Activated CD8-positive, alpha-beta memory T cell treated with anti-CD3 and anti-CD28 coated beads, Interleukin-2, amount 50 U/mL, for 48 hours (primary cell): ENCODE measurements around the gene CACNB3.
A peak's percentile ranks its signal among the peaks of the same experiment; 100 is the strongest.

Experiments
- DNase-seq: peaks from one replicate; pipeline ENCODE4 v3.0.0-alpha.2; 2020

Gene CACNB3

DNA sequence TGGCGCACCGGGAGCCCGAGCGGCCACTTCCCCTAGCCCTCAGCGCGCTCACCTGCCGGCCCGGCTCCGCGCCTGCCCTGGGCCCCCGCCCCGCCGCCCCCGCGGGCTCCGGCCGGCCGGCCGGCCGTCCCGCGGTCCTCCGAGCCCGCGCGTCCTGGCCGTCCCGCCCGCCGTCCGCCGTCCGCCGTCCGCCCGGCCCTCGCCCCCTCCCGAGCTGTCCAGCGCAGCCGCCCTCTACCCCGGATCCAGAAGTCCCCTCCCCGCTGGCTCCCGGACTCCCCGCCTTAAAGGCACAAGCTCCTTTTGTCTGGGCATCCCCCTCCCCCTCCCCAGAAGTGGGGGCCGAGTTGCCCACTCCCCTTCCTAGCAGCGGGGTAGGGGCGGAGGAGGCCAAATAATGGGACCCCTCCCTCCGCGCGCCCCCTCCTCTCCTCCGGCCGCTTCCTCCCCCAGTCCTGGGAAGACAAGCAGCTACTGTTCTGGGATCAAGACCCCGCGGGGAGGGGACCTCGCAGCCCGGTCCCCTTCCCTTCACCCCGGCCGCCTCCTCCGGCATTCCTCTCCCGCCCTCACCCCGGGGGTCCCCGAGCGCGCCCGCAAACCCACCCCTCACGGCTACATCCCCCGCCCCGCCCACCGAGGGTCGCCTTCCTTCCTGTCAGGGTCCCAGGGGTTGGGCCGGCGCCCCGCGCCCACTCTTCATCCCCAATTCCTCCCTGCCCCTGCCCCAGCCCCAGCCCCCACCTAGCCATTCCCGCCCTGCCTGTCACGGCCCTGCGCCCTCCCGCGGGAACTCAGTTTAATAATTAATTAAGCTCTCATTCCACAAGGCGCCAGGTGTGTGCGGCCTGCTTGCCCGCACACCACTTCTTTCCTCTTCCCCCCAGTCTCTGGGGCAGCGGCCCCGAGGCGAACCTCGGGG lies 29.2 kb upstream of the CACNB3 start, which contains the start of gene ADCY6:
ADCY6 (minus strand) TSS at position 236 of the 922 bp plus-strand sequence. CDS start 5,655 bp downstream, outside the sequence.
- no peak for DNase-seq

- no peak for DNase-seq
Measured at GRCh38 chr12:48789858-48790326, 28.4 kb upstream of the CACNB3 start.

DNA sequence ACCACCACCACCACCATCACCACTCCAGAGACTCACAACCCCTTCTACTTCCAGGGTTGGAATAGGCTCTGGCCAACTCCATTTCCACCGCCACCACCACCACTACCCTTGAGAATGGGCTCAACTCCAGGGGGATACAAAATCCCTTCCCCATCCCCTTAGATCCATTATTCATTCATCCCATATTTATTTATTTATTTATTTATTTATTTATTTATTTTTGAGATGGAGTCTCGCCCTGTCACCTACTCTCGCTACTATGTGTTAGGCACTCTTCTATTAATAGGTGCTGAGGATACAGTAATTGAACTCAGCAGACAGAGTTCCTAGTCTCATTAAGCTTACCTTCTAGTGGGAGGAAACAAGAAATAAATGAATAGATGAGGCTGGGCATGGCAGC lies 24.6 kb upstream of the CACNB3 start:
- no peak for DNase-seq

DNA sequence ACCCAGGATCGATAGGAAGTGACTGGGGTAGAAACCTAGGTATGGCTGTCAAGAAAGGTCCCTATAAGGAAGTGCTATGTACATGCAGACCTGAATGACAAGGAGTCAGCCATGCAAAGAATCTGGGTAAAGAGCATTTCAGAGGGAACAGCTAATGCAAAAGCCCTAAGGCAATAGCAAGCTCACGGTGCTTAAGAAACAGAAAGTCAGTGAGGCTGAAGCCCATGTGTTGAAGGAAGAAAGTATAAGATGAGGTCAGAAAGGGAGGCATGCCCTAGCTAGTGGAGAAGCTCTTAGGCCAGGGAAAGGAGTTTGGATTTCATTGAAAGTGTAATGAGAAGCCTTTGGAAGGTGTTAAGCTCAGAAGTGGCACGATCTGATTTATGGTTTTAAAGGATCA lies 23.4 kb upstream of the CACNB3 start:
- no peak for DNase-seq

DNA sequence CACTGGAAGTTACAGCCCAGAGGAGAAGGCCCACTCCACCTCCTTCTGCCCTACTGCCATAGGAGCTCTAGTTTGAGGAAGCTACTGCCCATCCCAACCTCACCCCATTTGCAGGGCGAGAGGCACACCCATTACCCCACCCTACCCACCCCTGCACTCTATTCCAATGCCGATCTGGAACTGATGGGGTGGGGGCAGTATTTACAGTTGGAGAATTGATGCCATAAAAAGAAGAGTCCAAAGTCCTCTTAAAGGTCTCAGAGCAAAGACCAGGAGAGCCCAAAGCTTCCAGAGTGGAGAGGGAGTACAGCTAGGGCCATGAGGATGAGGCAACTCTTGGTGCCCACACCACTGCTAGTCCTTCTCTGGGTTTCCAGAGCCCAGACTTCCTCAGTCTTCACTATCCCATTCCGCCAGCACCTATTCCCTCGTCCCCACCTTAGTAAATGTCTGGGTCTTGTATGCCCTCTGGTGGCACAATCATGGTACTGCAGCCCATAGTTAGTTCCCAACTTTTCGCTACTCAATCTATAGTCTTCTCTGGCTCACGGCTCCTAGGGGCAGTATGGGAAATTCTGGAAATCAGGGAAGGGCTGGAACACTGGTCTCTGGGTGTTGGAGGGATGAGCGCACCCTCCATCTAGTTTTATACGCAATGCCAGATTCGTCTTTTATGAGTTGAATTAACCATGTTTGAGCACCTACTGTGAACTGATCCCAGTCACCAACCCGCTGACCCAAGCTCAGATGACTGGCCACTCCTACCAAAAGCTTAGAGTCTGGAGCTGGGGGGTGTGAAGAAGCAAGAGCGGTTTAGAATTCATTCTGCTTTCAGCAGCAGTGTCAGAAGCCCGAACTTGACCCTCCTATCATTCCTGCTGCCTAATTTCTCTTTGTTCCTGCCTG lies 22.5 kb upstream of the CACNB3 start:
- peak; percentile 77 for DNase-seq

DNA sequence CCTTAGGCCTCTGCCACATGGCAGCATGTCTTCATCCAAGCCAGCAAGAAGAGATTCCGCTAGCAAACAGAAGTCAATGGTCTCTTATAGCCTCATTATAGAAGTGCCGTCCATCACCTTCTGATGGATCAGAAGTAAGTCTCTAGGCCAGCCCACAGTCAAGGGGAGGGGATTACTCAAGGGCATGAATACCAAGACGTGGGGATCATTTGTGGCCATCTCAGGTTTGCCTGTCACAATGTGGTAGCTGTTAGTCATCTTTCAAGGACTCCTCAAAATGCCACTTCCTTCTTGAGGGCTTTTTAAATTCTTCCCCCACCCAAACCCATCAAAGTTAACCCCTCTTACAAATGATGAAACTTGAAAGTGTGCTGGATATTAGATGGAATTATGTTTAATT lies 21.3 kb upstream of the CACNB3 start:
- no peak for DNase-seq

DNA sequence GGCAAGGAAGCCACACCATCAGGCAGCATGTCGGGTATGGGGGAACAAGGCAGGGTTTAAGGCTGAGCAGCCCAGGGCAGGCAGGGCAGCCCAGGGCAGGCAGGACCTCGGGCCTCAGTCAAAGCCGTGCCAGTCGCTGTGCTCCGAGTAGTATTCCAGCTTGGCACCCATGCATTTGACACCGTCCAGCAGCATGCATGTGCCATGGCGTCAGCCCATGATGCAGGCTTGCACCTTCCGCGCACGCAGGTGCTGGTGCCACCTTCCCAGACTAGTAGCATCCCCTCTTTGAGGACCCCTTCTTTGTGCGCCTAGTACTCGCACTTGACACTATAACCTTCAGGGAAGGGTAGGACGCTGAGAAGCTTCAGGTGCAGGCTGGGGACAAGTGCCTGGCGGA lies 17.8 kb upstream of the CACNB3 start:
- DNase-seq, result no peak

DNA sequence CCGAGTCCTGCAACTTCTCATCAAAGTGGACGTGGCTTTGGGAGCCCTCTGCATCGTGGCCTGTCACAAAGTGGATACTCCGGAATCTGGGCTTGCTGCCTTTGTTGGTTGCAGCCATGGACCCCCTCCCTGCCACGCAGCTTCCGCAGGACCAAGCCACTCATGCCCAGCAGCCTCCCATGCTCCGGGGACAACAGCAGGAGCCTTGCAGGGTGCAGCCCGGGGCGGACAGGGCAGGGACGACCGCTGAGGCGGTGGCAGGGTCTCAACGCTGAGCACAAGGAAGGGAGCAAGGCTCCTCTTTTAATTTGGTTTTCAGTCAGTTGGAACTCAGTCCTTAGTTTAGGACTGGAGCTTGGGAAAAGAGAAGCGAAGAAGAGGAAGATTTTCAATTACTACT lies 17.3 kb upstream of the CACNB3 start:
- DNase-seq, result no peak

GRCh38 chr12:48803675-48804074 lies 14.6 kb upstream of the CACNB3 start:
- no peak for DNase-seq

- DNase-seq, result no peak
Measured at GRCh38 chr12:48807981-48808380, 10.3 kb upstream of the CACNB3 start.

GRCh38 chr12:48810903-48811431 lies 7.3 kb upstream of the CACNB3 start:
- no peak for DNase-seq

DNA sequence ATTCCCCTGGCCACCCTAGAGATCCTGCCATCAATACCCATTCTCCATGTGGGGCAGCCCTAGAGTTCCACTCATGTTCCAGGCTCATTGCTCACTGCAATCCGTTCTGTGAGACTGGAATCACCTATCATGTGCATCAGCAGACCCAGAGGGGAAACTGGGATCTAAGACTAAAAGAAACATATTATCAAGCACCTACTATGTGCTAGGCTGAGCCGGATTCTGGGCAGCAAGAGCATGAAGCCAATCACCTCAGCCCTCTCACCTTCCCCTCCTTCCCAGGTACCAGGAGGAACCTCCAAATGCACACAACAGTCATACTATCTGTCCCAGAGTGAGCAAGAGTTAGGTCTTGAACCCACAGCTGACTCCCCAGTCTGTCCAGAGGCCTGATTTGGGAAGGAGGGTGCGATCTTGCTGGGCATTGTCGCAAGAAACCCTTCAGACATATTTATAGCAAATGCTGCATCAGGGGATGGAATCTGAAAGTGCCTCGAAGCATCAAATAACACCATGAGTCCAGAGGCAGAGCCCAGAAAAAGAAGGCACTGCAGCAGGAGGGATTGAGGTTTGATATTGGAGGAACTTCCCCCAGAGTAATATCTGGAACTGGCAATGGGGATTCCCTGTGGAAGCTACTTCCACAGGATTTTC lies 6.7 kb upstream of the CACNB3 start:
- DNase-seq, result no peak

DNA sequence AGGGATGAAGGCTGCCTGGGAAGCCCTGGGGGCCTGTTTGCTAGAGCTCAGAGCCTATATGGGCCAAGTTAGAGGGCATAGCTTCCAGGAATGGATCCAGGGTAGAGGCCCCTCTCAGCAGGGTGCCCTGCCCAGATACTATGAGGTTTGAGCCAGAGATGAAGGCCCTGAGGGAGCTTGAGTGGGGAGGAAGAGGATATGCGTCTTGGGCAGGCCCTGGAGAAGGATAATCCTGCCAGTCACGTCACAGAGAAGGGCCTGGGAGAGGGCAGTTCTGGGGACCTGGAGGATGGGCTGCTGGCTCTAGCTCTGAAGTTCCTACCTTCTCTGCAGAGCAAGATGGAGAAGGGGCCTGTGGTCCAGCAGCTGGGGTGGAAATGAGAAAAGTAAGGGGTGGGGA lies 5.9 kb upstream of the CACNB3 start:
- DNase-seq, result no peak

DNA sequence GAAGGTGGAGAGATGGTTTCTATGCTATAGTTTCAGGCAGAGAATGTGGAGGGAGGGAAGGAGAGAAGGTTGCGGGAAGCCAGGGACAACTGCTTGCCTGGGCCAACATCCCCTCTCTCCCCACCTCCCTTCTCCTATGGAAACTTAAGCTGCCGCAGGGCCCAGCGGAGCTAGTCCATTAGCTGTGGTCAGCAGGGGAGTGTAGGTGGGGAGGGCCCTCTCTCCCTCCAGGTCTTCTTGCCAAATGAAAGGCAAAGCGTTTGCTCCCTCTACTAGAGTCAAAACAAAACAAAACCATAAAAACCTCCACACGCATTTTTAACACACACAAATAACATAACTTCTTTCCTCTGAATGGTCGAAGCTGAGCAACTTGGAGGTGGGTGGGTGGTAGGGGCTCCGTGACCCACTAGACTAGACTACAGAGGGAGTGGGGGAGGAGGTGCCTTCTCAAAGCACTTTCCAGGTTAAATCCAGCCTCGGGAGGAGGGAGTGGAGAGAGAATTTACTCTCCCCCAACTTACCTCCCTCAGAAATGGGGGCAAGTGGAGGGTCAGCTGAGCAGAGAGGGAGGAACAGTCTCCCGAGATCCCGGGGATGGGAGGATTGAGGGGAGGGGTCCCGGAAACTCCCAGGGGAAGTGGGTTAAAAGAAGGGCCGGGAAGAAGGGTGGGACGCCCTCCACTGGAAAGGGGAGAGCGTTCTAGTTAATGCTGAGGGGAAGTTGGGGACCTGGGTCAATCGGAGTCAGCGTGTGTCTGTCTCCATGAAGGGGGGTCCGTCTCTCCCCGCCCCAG lies 4.6 kb upstream of the CACNB3 start:
- no peak for DNase-seq

- peak; percentile 94 for DNase-seq
Measured at GRCh38 chr12:48814262-48815125, 3.8 kb upstream of the CACNB3 start.

DNA sequence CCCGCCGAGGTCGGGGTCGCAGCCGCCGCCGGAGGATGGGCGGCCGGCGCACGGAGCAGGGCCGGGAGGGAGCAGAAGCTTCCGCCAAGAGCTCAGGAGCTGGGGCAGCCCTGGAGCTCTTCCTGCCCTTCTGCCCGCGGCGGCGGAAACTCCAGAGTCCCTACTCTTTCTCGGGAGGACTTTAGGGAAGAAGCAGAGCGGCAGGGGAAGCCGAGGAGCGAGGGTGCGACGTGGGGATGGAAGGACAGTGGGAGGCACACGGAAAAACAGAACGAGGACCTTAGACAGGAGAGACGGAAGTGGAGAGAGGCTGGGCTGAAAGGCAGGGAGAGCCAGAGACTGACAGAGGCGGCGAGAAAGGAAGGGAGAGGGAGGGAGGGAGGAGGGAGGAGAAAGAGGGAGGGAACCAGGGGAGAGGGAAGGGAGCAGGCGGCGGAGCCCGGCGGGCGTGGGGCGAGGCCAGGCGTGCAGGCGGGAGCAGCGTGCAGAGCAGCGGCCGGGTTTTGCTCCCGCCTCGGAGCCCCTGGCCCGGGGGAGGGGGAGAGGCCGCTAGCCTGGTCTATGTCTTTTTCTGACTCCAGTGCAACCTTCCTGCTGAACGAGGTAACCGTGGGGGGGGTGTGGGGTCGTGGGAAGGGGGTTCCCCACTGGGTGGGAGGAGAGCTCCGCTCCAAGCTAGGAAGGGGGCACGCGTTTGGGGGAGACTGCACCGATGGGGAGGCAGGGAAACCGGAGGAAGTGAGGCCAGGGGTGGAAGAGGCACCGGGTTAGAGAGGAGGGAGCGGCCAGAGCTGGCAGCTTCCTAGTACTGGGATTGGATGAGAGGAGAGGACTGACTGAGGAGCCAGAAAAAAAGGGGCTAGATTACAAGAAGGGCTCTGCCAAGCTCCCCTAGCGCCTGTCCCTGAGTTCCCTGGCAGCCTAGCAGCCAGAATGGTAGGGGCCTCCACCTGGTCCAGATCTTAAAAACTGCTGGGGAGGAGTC lies 2.9 kb upstream of the CACNB3 start:
- DNase-seq, result peak; percentile 66

DNA sequence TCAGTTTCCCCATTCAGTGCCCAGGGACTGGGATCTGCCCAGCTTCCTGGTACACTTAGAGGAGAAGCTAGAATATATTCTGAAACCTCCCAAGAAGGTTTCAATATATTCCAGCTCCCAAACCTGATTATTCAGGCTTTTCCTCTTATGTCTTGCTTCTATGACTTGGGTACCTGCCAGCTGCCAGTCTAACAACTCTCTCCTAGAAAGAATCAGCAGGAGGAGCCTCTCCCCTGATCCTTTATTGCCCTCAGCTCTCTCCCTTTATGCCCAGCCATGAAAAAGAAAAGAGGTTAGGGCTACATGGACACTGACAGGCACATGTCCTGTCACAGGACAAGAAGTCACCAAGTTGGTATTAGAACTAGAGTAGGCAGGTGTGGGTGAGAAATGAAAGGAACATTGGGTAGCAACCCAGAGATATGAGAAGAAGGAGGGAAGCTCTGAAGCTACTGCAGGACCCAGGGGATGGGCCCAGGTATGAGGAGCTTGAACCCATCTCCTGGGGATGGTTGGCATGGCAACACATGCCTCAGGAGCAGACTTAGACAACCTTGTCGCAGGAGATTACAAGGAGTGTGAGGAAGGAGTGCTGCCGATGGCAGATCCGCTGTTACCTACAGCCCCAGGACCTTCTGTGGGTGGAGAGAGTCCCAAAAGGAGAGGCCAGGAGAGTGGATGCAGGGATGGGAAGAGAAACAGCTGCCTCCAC lies 2.0 kb upstream of the CACNB3 start:
- DNase-seq, result no peak

DNA sequence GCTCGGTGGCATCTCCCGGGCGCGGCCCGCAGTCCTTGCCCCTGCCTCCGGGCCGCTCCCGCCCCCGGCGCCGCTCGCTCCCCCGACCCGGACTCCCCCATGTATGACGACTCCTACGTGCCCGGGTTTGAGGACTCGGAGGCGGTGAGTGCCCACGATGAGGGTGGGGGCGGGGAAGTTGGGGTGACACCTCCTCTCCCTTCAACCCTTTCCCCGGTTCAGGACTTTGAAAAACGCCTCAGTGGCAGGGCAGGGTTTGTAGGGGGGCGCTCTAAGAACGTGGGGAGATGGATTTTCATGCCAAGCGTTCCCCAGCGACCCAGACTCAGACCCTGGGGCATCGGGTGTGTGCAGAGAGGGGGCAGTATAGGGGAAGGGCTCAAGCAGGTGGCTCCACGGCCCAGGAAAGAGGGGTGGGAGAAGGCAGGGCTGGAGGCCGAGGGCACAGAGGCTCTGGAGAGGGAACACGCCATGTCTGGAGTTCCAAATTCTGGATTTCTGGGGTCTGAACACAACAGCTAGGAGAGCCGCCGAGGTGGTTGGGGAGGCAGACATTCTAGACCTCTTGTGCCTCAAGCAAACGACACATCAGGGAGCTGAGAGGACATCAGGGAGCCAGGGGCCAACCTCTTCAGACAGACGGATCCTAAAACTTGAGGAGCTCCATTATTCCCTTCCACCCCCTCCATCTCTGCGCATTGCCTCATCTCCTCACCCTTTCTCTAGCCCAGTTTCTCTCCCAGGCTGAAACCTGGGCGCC lies 715 bp downstream of the CACNB3 start:
- DNase-seq, result no peak
